ENCODE measurements around the gene SGTA.

- no peak for TF ChIP-seq POLR2A (IDR thresholded peaks at IDR 0.05)
- TF ChIP-seq CTCF (IDR thresholded peaks at IDR 0.05) = no peak
Observed at GRCh38 chr19:2715470-2716274, 67.4 kb downstream of the SGTA start.
